ENCODE measurements around the gene KCNIP1. TPM values are rescaled to one million over a fixed set of nuclear protein-coding genes. Genes with fewer than 3 reads are reported as not detected.

The KCNIP1 gene
- total RNA-seq, 1 donor from 2014 or later, result 5.3 TPM

DNA sequence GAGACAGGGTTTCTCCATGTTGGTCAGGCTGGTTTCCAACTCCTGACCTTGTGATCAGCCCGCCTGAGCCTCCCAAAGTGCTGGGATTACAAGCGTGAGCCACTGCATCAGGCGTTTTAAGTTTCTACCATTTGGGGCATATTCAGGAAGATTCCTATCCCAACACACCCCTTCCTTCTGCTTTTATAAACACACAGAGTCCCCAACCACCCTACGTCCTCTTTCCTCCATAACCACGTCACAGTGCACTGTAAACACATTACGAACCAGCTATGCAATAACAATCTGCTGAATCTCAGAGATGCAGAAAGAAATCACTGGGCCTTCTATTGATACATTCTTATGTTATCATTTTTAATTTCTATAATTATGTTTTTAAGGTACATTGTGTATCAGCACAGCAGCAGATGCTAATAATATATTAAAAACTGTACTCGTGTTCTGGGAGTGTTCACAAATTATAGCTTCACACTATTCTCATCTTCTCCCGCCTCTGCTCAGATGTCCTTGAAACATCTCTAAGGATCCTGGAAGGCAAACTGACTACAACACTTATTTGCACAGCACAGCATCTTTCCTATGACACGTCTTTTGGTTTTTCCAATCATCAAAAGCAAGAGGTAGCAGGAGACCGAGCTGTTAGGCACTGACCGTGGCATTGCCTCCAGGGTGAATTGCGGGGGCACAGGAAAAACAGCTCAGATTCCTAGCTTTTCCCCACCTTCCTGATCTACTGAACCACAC, 60.2 kb downstream of the KCNIP1 start:
- peaks cover 57% of the 10 kb centered on the region for H3K27me3 Mint-ChIP-seq
- no peaks in the 10 kb centered on the region for H3K36me3 Mint-ChIP-seq
- H3K4me1 Mint-ChIP-seq (ENCODE audit: unreplicated experiment), result peaks cover 5% of the 10 kb centered on the region
- no peak overlapping the region for H3K27ac Mint-ChIP-seq
- H3K9me3 Mint-ChIP-seq, result no peaks in the 10 kb centered on the region
- no peak for DNase-seq (ENCODE audit: extremely low spot score, unreplicated experiment)
- no peak overlapping the region for H3K4me3 Mint-ChIP-seq
- TF ChIP-seq, protein P1, sequence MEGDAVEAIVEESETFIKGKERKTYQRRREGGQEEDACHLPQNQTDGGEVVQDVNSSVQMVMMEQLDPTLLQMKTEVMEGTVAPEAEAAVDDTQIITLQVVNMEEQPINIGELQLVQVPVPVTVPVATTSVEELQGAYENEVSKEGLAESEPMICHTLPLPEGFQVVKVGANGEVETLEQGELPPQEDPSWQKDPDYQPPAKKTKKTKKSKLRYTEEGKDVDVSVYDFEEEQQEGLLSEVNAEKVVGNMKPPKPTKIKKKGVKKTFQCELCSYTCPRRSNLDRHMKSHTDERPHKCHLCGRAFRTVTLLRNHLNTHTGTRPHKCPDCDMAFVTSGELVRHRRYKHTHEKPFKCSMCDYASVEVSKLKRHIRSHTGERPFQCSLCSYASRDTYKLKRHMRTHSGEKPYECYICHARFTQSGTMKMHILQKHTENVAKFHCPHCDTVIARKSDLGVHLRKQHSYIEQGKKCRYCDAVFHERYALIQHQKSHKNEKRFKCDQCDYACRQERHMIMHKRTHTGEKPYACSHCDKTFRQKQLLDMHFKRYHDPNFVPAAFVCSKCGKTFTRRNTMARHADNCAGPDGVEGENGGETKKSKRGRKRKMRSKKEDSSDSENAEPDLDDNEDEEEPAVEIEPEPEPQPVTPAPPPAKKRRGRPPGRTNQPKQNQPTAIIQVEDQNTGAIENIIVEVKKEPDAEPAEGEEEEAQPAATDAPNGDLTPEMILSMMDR (conservative IDR thresholded peaks at IDR 0.05), result no peak

DNA sequence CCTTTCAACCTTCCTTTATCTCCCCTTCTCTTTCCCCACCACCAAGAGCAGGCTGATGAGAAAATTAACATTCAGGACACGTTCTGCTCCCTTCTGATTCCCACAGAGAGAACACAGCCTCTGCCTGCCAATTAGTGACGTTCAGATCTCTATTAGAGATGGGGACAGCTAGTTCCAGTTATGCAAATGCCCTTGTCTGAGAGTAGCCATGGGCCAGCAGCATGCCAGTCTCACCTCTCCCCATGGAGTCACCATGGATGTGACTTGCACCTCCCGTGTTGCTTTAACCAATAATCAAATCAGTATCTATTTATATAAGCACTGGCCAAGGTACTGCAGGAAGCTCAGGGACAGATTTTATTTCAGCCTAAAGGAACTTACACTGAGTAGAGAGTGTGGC, 61.3 kb downstream of the KCNIP1 start:
- Mint-ChIP-seq H3K9me3 (no peaks in the 10 kb centered on the region), H3K27me3 (peaks cover 52% of the 10 kb centered on the region), H3K4me3 (no peak overlapping the region), H3K4me1 (ENCODE audit: unreplicated experiment) (peaks cover 7% of the 10 kb centered on the region), H3K27ac (no peak overlapping the region), H3K36me3 (no peaks in the 10 kb centered on the region)
- TF ChIP-seq, protein P1 (conservative IDR thresholded peaks at IDR 0.05), result no peak
- DNase-seq (ENCODE audit: extremely low spot score, unreplicated experiment), result no peak

DNA sequence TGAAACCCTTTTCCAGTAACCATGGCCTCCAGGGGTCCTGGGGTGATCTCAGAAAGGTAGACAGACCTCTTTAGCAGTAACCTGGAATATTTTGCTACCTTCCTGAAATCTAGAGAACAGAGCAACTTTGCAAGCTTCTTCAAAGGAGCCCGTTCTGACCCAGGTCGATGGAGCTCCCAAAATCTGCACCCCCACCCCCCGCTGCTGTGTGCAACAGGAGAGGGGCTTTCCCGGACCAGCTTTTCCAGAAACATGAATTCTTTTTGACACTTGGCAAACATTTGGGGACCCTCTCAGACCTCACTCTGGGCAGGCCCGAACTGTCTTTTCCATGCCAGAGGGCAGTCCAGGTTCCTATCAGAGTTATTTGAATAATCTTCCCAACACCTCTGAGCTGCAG, 65.3 kb downstream of the KCNIP1 start:
- peaks cover 32% of the 10 kb centered on the region for H3K4me1 Mint-ChIP-seq (ENCODE audit: unreplicated experiment)
- H3K36me3 Mint-ChIP-seq, result no peaks in the 10 kb centered on the region
- no peak overlapping the region for H3K27ac Mint-ChIP-seq
- H3K4me3 Mint-ChIP-seq, result no peak overlapping the region
- no peak for DNase-seq (ENCODE audit: extremely low spot score, unreplicated experiment)
- H3K9me3 Mint-ChIP-seq, result no peaks in the 10 kb centered on the region
- H3K27me3 Mint-ChIP-seq, result peaks cover 46% of the 10 kb centered on the region
- TF ChIP-seq, protein P1 (conservative IDR thresholded peaks at IDR 0.05), result no peak

DNA sequence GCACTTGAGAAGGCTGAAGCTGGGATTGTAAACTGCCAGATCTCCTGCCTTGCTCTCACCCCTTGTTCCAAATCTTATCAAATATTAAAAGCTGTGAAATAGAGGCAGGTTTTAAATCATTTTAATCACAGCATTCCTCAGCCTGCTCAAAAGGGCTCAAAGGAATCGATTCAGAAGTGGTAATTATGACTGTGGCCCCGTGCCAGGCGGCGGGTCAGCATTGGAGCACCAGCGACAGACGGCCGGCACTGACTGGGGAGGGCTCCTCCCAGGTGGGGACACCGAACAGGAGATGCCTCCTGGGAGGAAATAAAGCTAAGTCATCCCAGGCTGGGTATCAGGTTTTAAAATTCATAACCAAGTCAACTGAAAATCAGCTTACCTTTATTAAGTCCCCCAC, 66.7 kb downstream of the KCNIP1 start:
- no peak overlapping the region for H3K4me3 Mint-ChIP-seq
- no peak overlapping the region for H3K27ac Mint-ChIP-seq
- peaks cover 32% of the 10 kb centered on the region for H3K4me1 Mint-ChIP-seq (ENCODE audit: unreplicated experiment)
- H3K36me3 Mint-ChIP-seq, result no peaks in the 10 kb centered on the region
- TF ChIP-seq, protein P1 (conservative IDR thresholded peaks at IDR 0.05), result no peak
- H3K9me3 Mint-ChIP-seq, result no peaks in the 10 kb centered on the region
- peaks cover 43% of the 10 kb centered on the region for H3K27me3 Mint-ChIP-seq
- no peak for DNase-seq (ENCODE audit: extremely low spot score, unreplicated experiment)

DNA sequence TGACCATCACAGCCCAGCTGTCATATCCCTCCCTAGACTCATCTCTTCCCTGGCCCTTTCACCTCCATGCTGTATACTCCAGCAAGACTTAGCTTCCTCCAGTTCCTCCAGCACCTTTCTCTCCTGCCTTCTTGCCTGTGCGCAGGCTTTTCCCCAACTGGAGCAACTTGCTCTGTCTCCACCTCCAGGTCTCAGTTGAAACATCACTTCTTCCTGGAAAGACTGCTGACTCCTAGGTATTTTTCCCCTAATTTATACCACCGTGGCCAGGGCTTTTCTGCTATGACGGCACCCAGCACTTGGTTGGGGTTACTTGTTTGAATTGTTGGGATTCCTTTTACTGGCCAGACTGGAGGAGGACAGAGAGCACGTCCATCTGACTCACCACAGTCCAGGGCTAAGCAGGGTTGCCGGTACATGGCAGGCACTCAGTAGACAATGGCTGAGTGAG, 67.5 kb downstream of the KCNIP1 start:
- Mint-ChIP-seq H3K27ac (no peak overlapping the region), H3K4me3 (no peak overlapping the region), H3K9me3 (no peaks in the 10 kb centered on the region), H3K36me3 (no peaks in the 10 kb centered on the region), H3K4me1 (ENCODE audit: unreplicated experiment) (peaks cover 32% of the 10 kb centered on the region), H3K27me3 (peaks cover 45% of the 10 kb centered on the region)
- no peak for DNase-seq (ENCODE audit: extremely low spot score, unreplicated experiment)
- TF ChIP-seq, protein P1 (conservative IDR thresholded peaks at IDR 0.05), result no peak

All from type B pancreatic cell (in vitro differentiated cells).